CD4-positive, alpha-beta T cell treated with Interleukin-6 for 4 hours (primary cell): ENCODE data around the gene LORICRIN.

ENCODE experiments used
- DNase-seq: peaks from one replicate; pipeline ENCODE4 v3.0.0-alpha.2; 2020; ENCODE audit warnings: mixed read lengths

LORICRIN gene

GRCh38 chr1:153306303-153307220, 47.1 kb downstream of the LORICRIN start:
- no peak for DNase-seq

- DNase-seq: no peak
Observed at GRCh38 chr1:153307221-153307600, 47.7 kb downstream of the LORICRIN start.

GRCh38 chr1:153308540-153308939, 49.1 kb downstream of the LORICRIN start:
- DNase-seq: no peak

GRCh38 chr1:153309441-153309840, 50.0 kb downstream of the LORICRIN start:
- DNase-seq: no peak

- no peak for DNase-seq
Observed at GRCh38 chr1:153310526-153310925, 51.0 kb downstream of the LORICRIN start.
